Activated T-cell treated with anti-CD3 and anti-CD28 coated beads, Interleukin-2, amount 50 U/mL, for 4 hours (primary cell): ENCODE measurements around the gene DISP1. TPM values are rescaled to one million over a fixed set of nuclear protein-coding genes. Genes with fewer than 3 reads are reported as not detected.
"Not testable (repeated sequence)": the region's sequence is repeated elsewhere in the genome, so short reads cannot be mapped to it uniquely, and the experiment has no call there.

ENCODE experiments used
- ATAC-seq, 2 donors: fragments of 200-7000 bp; cut with Tn5 transposase; one replicate each; pipeline ENCODE4 v1.10.0; 2021
- DNase-seq: peaks from one replicate; pipeline ENCODE4 v3.0.0-alpha.2; 2020
- H3K27me3 Mint-ChIP-seq: one replicate; pipeline ENCODE4 v1.8.0; 2021; ENCODE audit warnings: low read depth, mixed read lengths
- H3K36me3 Mint-ChIP-seq: one replicate; pipeline ENCODE4 v1.8.0; 2022; ENCODE audit warnings: mixed read lengths; ENCODE audit not compliant: insufficient read depth
- H3K4me1 Mint-ChIP-seq: one replicate; pipeline ENCODE4 v1.8.0; 2021; ENCODE audit warnings: low read depth, mixed read lengths
- H3K4me3 Mint-ChIP-seq: one replicate; pipeline ENCODE4 v1.8.0; 2021; ENCODE audit warnings: mild to moderate bottlenecking, moderate library complexity, mixed read lengths
- H3K9me3 Mint-ChIP-seq: one replicate; pipeline ENCODE4 v1.8.0; 2021; ENCODE audit warnings: mixed read lengths
- total RNA-seq, 3 donors: library from RNA; stranded (reverse); gene quantifications; one replicate each; pipeline ENCODE4 v1.2.1, GENCODE V29; 2021

The DISP1 gene
- total RNA-seq, 3 donors from 2014 or later = 1.0 to 1.9 (median 1.1) TPM

DNA sequence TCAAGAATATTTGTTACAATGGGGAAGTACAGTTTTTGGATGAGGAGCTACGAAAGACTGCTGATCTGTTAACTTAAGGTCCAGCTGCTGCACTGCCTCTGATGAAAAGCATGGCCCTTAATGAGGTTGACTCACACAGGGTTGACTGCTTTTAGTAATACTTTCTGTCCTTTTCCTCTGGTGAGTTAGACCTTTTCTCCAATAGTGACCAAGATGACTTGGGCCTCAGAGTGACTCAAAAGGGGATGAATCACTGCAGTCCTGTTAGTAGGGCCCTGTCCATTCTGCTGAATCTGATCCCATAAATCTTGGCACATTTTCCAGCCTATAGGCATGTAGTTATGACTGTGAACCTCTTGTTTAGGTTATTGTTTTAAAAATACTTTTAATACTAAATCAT is 2.7 kb downstream of the DISP1 start:
- ATAC-seq = no peak
- H3K4me1 Mint-ChIP-seq = peaks cover 27% of the 10 kb centered on the region
- H3K9me3 Mint-ChIP-seq = peaks cover 4% of the 10 kb centered on the region
- no peaks in the 10 kb centered on the region for H3K36me3 Mint-ChIP-seq
- no peak for DNase-seq
- peak overlapping the region; percentile 19 for H3K4me3 Mint-ChIP-seq
- H3K27me3 Mint-ChIP-seq = no peaks in the 10 kb centered on the region

DNA sequence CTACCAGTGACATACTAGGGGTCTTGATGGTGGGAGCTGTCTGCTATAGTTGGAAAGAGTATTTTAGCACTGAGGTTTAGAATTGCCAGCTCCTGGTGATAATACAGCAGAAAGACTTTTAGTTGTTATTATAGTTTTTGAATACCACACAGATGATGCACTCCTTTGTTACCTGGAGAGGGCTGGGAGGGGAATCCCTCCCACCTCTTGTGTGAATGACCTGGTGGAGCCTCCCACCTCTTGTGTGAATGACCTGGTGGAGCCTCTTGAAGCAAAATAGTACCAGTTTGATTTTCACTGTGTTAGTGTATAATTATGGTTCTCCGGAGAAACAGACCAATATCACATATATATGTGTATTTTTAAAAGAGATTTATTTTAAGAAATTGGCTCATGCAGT is 3.3 kb downstream of the DISP1 start:
- Mint-ChIP-seq H3K4me3 (no peak overlapping the region), H3K9me3 (peaks cover 4% of the 10 kb centered on the region), H3K27me3 (no peaks in the 10 kb centered on the region), H3K36me3 (no peaks in the 10 kb centered on the region), H3K4me1 (peaks cover 30% of the 10 kb centered on the region)
- DNase-seq (no peak), ATAC-seq (no peak)

DNA sequence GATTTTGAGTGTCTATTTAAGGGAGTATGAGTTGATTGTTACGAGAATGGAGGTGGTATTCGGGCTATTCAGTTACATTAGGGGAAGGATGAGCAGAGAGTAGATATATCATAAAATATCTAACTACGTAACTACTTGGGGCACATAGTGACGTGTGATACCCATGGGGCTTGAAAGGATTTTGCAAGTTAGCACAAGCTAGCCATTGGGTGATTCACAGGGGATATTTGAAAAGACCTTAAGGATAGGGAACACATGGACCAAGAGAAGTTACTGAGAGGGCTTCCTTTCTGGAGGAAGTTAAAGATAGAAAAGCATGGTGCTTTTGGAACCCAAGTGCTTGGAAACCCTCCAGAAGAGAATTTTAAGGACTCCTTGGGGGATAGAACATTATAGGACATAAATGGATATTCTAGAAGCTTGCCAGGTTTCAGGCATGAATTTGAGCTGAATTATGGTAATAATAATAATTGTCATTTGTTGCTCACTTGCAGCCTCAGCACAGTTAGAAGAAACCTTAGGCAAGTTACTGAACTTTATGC is 5.4 kb downstream of the DISP1 start:
- Mint-ChIP-seq H3K9me3 (no peaks in the 10 kb centered on the region), H3K27me3 (no peaks in the 10 kb centered on the region), H3K36me3 (no peaks in the 10 kb centered on the region), H3K4me3 (no peak overlapping the region), H3K4me1 (peaks cover 20% of the 10 kb centered on the region)
- no peak for ATAC-seq
- no peak for DNase-seq

DNA sequence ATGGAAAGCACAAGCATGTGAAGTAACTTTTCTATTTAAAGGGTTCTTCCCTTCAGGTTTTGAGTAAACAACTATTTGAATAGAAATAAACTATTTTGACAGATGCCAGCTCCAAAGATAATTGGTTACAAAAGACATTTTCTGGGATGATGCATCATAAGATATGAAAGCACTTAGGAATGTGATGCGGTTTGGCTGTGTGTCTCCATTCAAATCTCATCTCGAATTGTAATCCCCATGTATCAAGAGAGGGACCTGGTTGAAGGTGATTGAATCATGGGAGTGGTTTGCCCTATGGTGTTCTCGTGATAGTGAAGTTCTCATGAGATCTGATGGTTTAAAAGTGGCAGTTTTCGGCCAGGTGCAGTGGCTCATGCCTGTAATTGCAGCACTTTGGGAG is 6.4 kb downstream of the DISP1 start:
- Mint-ChIP-seq H3K9me3 (no peaks in the 10 kb centered on the region), H3K4me1 (peaks cover 14% of the 10 kb centered on the region), H3K36me3 (no peaks in the 10 kb centered on the region), H3K4me3 (no peak overlapping the region), H3K27me3 (no peaks in the 10 kb centered on the region)
- no peak for DNase-seq
- no peak for ATAC-seq

DNA sequence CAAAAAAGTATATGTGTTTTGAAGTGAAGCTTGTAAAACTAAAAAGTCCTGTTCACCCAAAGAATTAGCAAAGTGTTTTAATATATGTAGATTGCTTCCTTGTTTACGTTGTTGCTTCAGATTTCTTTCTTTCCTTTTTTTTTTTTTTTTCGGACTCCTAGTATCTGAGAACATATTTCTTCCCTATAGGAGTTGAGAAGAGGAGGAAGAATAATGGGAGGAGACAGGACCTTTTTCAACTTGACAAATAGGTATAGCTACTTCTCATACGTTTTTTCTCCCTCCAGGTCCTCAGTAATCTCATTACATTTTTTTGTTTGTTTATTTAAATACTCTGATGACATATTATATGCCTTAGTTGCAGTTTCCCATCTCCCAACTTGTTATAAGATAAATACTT is 8.9 kb downstream of the DISP1 start:
- no peak for DNase-seq
- H3K4me3 Mint-ChIP-seq = no peak overlapping the region
- H3K36me3 Mint-ChIP-seq = no peaks in the 10 kb centered on the region
- H3K9me3 Mint-ChIP-seq = no peaks in the 10 kb centered on the region
- H3K27me3 Mint-ChIP-seq = no peaks in the 10 kb centered on the region
- no peak for ATAC-seq
- H3K4me1 Mint-ChIP-seq = peaks cover 4% of the 10 kb centered on the region

DNA sequence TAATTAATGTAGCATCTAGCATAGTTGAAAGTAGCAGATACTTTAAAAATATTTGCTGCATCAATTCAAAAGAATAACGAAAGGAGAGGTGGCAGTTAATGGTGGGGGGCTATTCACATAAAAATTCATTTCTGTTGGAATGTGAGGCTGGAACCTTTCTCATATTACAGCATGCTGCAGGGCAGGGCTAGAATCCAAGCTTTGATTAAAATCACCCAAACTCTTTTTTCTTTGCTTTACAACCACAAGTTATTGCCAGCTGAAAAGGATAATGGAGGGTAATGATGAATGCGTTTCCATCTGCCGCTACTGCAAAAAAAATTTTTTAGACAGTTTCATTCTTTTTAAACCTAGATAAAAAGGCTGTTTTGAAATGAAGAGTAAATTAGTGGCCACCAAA is 9.8 kb downstream of the DISP1 start:
- Mint-ChIP-seq H3K36me3 (no peaks in the 10 kb centered on the region), H3K4me1 (peaks cover 4% of the 10 kb centered on the region), H3K27me3 (no peaks in the 10 kb centered on the region), H3K4me3 (no peak overlapping the region), H3K9me3 (no peaks in the 10 kb centered on the region)
- ATAC-seq (no peak), DNase-seq (no peak)

DNA sequence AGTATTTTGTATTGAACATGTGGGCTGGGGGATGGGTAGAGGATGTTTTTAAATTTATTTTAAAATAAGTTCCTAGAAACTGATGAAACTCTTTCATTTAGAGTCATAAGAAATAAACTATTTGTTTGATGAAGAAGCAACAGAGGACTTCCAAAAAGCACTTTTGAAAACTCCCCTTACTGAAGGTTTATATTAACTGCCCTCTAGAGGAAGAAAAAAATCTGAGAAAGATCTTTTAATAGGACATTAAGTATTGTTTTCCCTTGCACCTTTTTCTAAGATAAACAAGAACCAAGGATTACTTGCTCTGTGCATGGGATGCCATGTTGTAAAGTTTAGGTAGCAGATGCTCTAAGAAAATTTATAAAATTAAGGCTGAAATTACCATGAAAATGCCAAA is 14.1 kb downstream of the DISP1 start:
- no peak for ATAC-seq
- Mint-ChIP-seq H3K4me3 (no peak overlapping the region), H3K27me3 (no peaks in the 10 kb centered on the region)

DNA sequence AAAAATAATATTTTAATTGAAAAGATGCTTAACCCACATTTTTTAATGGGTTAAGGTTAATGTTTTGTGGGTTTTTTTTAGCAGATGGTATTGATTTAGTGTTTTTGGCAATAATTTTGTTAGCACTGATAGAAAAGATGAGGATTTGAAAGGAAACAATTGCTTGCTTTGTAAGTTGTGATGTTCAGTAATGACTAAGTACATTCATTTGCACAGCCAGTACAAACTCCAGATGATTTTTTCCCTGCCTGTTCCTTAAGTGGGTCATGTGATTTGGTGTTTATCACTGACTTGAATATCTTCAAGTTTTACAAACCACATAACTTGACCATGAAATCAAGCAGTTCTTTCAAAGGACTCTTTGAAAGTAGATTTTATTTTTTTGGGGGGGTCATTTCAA is 15.0 kb downstream of the DISP1 start:
- no peak for ATAC-seq
- no peaks in the 10 kb centered on the region for H3K27me3 Mint-ChIP-seq
- no peaks in the 10 kb centered on the region for H3K4me1 Mint-ChIP-seq
- no peaks in the 10 kb centered on the region for H3K9me3 Mint-ChIP-seq
- no peaks in the 10 kb centered on the region for H3K36me3 Mint-ChIP-seq
- no peak for DNase-seq
- H3K4me3 Mint-ChIP-seq = no peak overlapping the region

More for the DNA sequence above, 14.1 kb downstream of the DISP1 start:
- no peak for DNase-seq
- H3K4me1 Mint-ChIP-seq = no peaks in the 10 kb centered on the region
- no peaks in the 10 kb centered on the region for H3K36me3 Mint-ChIP-seq
- no peaks in the 10 kb centered on the region for H3K9me3 Mint-ChIP-seq

DNA sequence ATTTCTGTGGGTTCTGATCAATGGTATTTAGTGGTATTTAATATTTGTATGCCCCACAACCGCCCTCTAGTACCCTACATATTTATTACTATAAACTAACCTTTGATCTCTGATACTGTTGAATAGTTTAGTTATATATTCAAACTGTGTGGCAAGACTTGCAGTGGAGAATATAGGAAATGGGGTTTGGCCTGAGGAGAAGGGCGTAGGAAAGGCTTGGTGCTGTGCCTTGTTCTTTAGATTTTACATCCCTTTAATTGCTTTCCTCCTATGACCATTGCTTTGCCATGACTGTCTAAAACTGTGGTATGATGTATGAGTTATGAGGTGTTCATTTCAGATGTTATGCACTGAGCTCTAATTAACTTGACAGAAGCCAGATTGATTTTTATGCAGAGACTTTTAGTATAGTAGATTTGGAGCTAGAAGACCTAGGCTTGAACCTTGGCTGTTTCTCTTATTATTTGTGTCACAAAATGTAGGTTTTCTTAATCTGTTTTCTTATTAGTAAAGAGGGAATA is 18.6 kb downstream of the DISP1 start:
- peaks cover 8% of the 10 kb centered on the region for H3K36me3 Mint-ChIP-seq
- no peaks in the 10 kb centered on the region for H3K9me3 Mint-ChIP-seq
- no peaks in the 10 kb centered on the region for H3K27me3 Mint-ChIP-seq
- no peaks in the 10 kb centered on the region for H3K4me1 Mint-ChIP-seq
- DNase-seq (no peak), ATAC-seq (no peak)
- H3K4me3 Mint-ChIP-seq = no peak overlapping the region

DNA sequence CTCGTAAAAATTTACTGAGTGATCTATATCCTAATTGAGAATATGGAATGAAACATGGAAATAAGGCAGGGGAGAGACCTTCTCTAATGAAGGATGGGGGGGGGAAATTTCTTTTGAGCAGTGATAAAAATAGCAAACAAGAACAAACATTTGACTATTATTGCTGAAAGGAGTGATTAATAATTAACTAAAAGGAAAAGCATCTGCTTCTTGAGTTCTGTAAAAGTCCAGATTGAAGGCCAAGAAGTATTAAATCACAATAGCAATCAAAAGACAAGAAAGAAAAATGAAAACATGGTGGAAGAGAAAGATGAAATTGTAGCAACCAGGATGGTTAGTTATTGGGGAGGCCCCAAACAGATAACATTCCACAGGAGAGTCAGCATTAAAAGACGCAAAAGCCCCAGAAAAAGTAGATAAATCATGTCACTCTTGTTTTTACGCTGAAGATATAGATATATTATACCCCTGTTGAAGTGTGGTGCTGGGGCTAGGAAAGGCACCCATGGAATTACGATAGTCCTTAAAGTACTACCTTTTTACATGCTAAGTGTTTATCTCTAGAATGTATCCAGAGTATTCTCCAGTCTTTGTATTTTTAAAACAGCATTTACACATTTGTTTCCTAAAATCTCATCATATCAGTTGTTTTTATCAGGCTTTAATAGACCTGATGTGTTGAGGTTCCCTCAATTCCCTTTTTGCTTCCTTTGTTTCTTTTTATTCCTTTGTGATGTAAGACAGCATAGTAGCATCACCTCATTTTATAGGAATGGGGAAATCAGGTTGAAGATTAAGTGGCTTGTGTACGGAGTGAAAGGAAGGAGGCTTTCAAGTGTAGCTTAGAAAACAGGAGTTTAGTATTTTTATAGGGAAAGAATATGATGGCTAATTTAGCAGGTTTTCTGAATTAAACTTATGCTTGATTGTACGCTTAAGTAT is 28.9 kb downstream of the DISP1 start:
- H3K4me1 Mint-ChIP-seq = no peaks in the 10 kb centered on the region
- ATAC-seq (no peak), DNase-seq (no peak)
- H3K4me3 Mint-ChIP-seq = no peak overlapping the region
- H3K9me3 Mint-ChIP-seq = no peaks in the 10 kb centered on the region
- H3K27me3 Mint-ChIP-seq = no peaks in the 10 kb centered on the region
- peaks cover 4% of the 10 kb centered on the region for H3K36me3 Mint-ChIP-seq

DNA sequence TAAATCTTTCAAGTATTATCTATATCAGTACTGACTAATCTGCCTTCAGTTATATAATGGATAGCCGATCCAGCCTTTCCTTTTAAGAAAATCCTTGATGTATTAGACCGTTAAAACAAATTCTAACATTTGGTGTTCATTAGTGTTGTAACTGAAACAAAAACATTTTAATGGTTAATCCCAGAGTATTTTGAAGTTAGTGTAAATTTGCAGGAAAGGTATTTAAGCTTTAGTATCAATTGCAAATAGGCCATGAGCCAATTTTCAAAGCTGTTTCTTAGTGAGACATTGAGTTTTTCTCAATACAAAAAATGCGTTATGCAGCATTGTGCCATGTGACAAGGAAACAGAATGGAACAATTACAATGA is 29.6 kb downstream of the DISP1 start:
- DNase-seq (no peak), ATAC-seq (no peak)
- H3K4me3 Mint-ChIP-seq = no peak overlapping the region
- H3K36me3 Mint-ChIP-seq = peaks cover 3% of the 10 kb centered on the region
- H3K9me3 Mint-ChIP-seq = no peaks in the 10 kb centered on the region
- H3K27me3 Mint-ChIP-seq = no peaks in the 10 kb centered on the region
- no peaks in the 10 kb centered on the region for H3K4me1 Mint-ChIP-seq

DNA sequence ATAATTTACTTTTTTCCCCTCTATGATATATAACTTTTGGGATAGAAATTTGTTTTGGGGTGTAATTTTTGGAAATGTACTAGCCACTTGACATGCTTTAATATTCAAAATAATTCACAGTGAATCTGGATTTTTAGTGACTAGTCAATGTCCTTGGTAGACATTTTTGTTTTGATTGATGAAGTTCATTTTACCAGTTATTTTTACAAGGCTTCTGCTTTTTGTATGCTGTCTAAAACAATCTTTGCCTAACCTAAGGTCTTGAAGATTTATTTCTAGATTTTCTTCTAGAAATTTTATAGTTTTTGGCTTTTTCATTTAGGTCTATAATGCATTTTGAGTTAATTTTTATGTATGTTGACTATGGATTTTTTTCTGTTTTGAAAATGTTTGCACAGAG is 30.9 kb downstream of the DISP1 start:
- Mint-ChIP-seq H3K36me3 (peaks cover 4% of the 10 kb centered on the region), H3K4me1 (peaks cover 2% of the 10 kb centered on the region), H3K9me3 (no peaks in the 10 kb centered on the region), H3K4me3 (no peak overlapping the region), H3K27me3 (no peaks in the 10 kb centered on the region)
- ATAC-seq = no peak
- no peak for DNase-seq

DNA sequence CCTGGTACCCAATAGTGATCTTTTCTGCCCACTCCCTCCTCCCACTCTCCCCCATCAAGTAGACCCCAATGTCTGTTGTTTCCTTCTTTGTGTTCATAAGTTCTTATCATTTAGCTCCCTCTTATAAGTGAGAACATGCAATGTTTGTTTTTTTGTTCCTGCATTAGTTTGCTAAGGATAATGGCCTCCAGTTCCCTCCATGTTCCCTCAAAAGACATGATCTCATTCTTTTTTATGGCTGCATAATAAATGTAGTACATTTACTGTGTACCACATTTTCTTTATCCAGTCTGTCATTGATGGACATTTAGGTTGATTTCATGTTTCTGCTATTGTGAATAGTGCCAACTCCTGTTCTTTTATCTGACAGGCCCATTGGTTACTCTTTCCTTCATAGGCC is 35.7 kb downstream of the DISP1 start:
- DNase-seq, H3K4me3 Mint-ChIP-seq, H3K9me3 Mint-ChIP-seq, ATAC-seq, H3K27me3 Mint-ChIP-seq, H3K4me1 Mint-ChIP-seq: not testable (repeated sequence)
- peaks cover 14% of the 10 kb centered on the region for H3K36me3 Mint-ChIP-seq

DNA sequence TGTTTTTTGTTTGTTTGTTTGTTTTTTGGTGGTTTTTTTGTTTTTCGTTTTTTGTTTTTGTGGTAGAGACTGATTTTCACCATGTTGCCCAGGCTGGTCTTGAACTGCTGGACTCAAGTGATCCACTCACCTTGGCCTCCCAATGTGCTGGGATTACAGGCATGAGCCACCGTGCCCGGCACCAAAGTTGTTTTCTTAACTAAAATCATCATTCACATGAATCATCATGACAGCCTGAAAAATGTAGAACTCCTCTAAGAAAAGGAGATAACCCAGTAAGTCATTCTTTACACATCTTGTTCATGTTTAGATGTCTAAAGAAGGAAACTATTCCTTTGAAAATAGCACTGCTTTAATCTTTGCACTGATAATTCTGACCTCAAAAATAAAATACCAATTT is 37.5 kb downstream of the DISP1 start:
- peaks cover 13% of the 10 kb centered on the region for H3K36me3 Mint-ChIP-seq
- no peaks in the 10 kb centered on the region for H3K27me3 Mint-ChIP-seq
- no peak for ATAC-seq
- H3K4me1 Mint-ChIP-seq = peaks cover 2% of the 10 kb centered on the region
- no peak overlapping the region for H3K4me3 Mint-ChIP-seq
- peaks cover 7% of the 10 kb centered on the region for H3K9me3 Mint-ChIP-seq
- no peak for DNase-seq

DNA sequence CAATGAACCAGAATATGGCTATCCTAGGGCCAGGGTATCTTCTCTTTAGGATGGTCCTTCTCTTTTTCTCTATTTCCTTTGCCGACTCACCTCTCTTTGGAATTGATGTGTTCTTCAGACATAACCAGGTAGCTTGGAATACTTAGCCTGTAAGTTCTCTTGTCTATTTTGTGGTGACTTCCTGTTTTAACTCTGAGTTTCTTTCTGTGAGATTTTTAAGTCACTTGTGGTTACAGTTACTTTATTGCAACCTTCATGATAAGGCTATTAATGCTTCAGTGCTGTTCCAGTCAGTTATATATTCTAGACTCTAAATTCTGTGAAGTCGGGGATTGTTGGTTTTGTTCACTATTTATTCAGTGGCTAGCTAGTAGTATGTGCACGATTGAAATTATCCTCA is 46.2 kb downstream of the DISP1 start:
- H3K4me3 Mint-ChIP-seq = no peak overlapping the region
- no peak for ATAC-seq

More for the DNA sequence above, 46.2 kb downstream of the DISP1 start:
- no peak for DNase-seq
- H3K27me3 Mint-ChIP-seq = no peaks in the 10 kb centered on the region
- peaks cover 8% of the 10 kb centered on the region for H3K9me3 Mint-ChIP-seq
- peaks cover 5% of the 10 kb centered on the region for H3K4me1 Mint-ChIP-seq
- H3K36me3 Mint-ChIP-seq = peaks cover 10% of the 10 kb centered on the region
